Activated naive CD4-positive, alpha-beta T cell treated with anti-CD3 and anti-CD28 coated beads, Interleukin-2, amount 10 ng/mL, durations not matched to agents 5 hours and 36 hours (primary cell): ENCODE measurements around the gene OR6Y1. TPM values are rescaled to one million over a fixed set of nuclear protein-coding genes. Genes with fewer than 3 reads are reported as not detected.

Experiments used
- total RNA-seq, 2 experiments: library from RNA; stranded (reverse); gene quantifications; one replicate each; pipeline ENCODE4 v1.2.3, GENCODE V29; 2021

OR6Y1 gene
- not detected for total RNA-seq

GRCh38 chr1:158554352-158554751, at the start of gene OR6Y1:
OR6Y1 (minus strand) TSS chr1:158554405; CDS start chr1:158548105, 6,300 bp downstream.

GRCh38 chr1:158579733-158580132, 25.5 kb upstream of the OR6Y1 start, which contains the start of gene OR10X1:
OR10X1 (minus strand) TSS chr1:158579899; CDS start chr1:158579899, 0 bp downstream.

GRCh38 chr1:158570480-158570879, 16.3 kb upstream of the OR6Y1 start, which contains the start of gene OR6P1:
OR6P1 (minus strand) TSS chr1:158570580; CDS start chr1:158563604, 6,976 bp downstream.

Other genes with a start within 250 kb of the OR6Y1 start
- gene CD1B, start 222.9 kb downstream of the OR6Y1 start, total RNA-seq, result not detected
- not detected for gene CD1E, start 200.5 kb downstream of the OR6Y1 start, total RNA-seq
- not detected for gene OR10T2, start 154.9 kb downstream of the OR6Y1 start, total RNA-seq
- not detected for gene OR10K2, start 128.2 kb downstream of the OR6Y1 start, total RNA-seq
- gene OR10K1, start 92.6 kb downstream of the OR6Y1 start, total RNA-seq, result not detected
- not detected for gene OR10R2, start 82.2 kb downstream of the OR6Y1 start, total RNA-seq
- not detected for gene OR6P1, start 16.2 kb upstream of the OR6Y1 start, total RNA-seq
- not detected for gene OR10X1, start 25.5 kb upstream of the OR6Y1 start, total RNA-seq
- gene OR10Z1, start 50.9 kb upstream of the OR6Y1 start, total RNA-seq, result not detected
- not detected for gene SPTA1, start 132.3 kb upstream of the OR6Y1 start, total RNA-seq
- gene OR6K2, start 146.2 kb upstream of the OR6Y1 start, total RNA-seq, result not detected
- gene OR6K3, start 166.3 kb upstream of the OR6Y1 start, total RNA-seq, result not detected
- gene OR6K6, start 200.3 kb upstream of the OR6Y1 start, total RNA-seq, result not detected
- not detected for gene OR6N1, start 217.8 kb upstream of the OR6Y1 start, total RNA-seq
- not detected for gene OR6N2, start 226.8 kb upstream of the OR6Y1 start, total RNA-seq